ENCODE data around the gene ING3. TPM values are rescaled to one million over a fixed set of nuclear protein-coding genes. Genes with fewer than 3 reads are reported as not detected.

The ING3 gene
- total and polyA plus RNA-seq, 2 of the 8 experiments (the other 6 are each of a cell fraction or from before 2014, with no cell fraction given), result 6.0 to 17.7 TPM

DNA sequence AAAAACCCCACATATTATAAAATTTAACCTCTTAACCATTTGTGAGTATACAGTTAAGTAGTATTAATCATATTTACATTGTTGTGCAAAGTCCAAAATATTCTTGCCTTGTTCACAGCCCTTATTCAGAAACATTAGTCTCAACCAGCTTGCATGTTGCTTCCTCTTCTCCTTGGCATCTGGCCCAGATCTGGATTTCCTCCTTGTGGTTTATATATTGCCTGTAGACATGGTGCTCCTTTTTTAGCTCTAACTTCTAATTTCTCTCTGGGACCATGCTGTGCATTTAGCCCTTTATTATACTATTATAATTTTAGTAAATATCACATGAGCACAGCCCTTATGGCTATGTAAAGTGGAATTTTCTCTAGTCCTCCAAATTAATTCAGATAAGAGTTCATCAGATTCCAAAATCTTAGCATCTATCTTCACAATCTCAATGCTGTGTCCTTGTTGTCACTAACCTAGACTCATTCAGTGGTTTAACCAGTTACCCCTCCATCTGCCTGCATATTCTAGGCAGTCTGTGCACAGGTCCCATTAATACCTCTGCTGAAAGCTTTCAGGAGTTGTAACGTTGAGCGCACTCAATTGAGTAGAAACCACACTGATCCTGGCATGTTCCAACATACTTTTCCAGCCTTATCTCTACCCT lies 45.9 kb downstream of the ING3 start:
- Histone ChIP-seq H3K79me2 (ENCODE audit: control insufficient read depth in 1 of 2, insufficient read depth in 2 of 2, low read length in 2 of 2) (no peaks in the 10 kb centered on the region), H2BK15ac (ENCODE audit: low read length) (no peak overlapping the region), H2BK20ac (ENCODE audit: low read length) (no peak overlapping the region), H4K91ac (replicated peaks; ENCODE audit: insufficient read length, low read length) (no peak overlapping the region), H2BK5ac (ENCODE audit: low read depth, low read length) (no peak overlapping the region), H4K8ac (ENCODE audit: extremely low read depth, insufficient read depth, low read length) (no peak overlapping the region), H3K4ac (replicated peaks; ENCODE audit: insufficient read length, low read depth, low read length) (no peak overlapping the region), H3K18ac (ENCODE audit: extremely low read depth, low read length) (no peak overlapping the region), H2AK5ac (ENCODE audit: low read depth, low read length) (no peak overlapping the region), H3K14ac (ENCODE audit: insufficient read length) (no peak overlapping the region), H3K27ac (ENCODE audit: low read depth, low read length) (no peak overlapping the region), H3K36me3 (ENCODE audit: control insufficient read depth in 2 of 4, insufficient read depth in 4 of 4, low read length in 3 of 4) (no peaks in the 10 kb centered on the region), H3K79me1 (ENCODE audit: low read depth, low read length) (no peaks in the 10 kb centered on the region), H2BK120ac (replicated peaks; ENCODE audit: low read depth, low read length) (no peak overlapping the region), H3K4me3 (ENCODE audit: extremely low read depth in 1 of 4, insufficient read depth in 2 of 4, low read depth in 3 of 4, low read length in 4 of 4) (no peak overlapping the region), H3K23ac (ENCODE audit: insufficient read length) (no peak overlapping the region), H3K4me1 (replicated peaks in 1 of 4; ENCODE audit: control insufficient read depth in 3 of 4, insufficient read depth in 4 of 4, low read length in 3 of 4) (no peaks in the 10 kb centered on the region), H4K20me1 (replicated peaks in 1 of 2; ENCODE audit: control insufficient read depth in 1 of 2, insufficient read depth in 2 of 2, low read length in 2 of 2) (no peaks in the 10 kb centered on the region), H3K4me2 (ENCODE audit: insufficient read depth in 1 of 2, low read depth in 2 of 2, low read length in 2 of 2) (no peak overlapping the region), H3K9ac (replicated peaks in 1 of 4; ENCODE audit: extremely low read depth in 1 of 4, low read depth in 3 of 4, low read length in 3 of 4) (no peak overlapping the region), H2AFZ (ENCODE audit: low read length) (no peak overlapping the region), H3K27me3 (replicated peaks in 1 of 4; ENCODE audit: control insufficient read depth in 3 of 4, extremely low read depth in 1 of 4, insufficient read depth in 3 of 4, low read length in 3 of 4) (no peaks in the 10 kb centered on the region), H2BK12ac (ENCODE audit: low read depth, low read length) (no peak overlapping the region), H3K23me2 (ENCODE audit: low read depth, low read length) (no peaks in the 10 kb centered on the region), H3K56ac (replicated peaks; ENCODE audit: insufficient read length, low read depth, low read length) (no peak overlapping the region), H3K9me3 (ENCODE audit: insufficient read depth in 2 of 2, low read depth in 1 of 2, low read length in 1 of 2) (no peaks in the 10 kb centered on the region), H4K5ac (ENCODE audit: insufficient read length, low read depth, low read length) (no peak overlapping the region)
- POLR2A ChIA-PET (ENCODE audit: partially characterized antibody), result no interaction called here
- WGBS, 2 experiments (ENCODE audit: extremely low coverage in 1 of 2, insufficient coverage in 1 of 2, insufficient read length in 1 of 2, insufficient replicate concordance in 2 of 2, low coverage in 1 of 2, low lambda C conversion rate in 2 of 2, missing lambda C conversion rate in 1 of 2), result 93% methylated on average over 2 of the region's 2 CpGs; no CpG with 5 or more reads in 1 of the 2 experiments
- no peak for TF ChIP-seq CBX8 (IDR thresholded peaks at IDR 0.05; ENCODE audit: borderline replicate concordance, low read depth, low read length)
- no peak for TF ChIP-seq TEAD4 (IDR thresholded peaks at IDR 0.05; ENCODE audit: low read depth, low read length)
- TF ChIP-seq CHD2 (IDR thresholded peaks at IDR 0.05; ENCODE audit: low read length), result no peak
- TF ChIP-seq CHD1 (IDR thresholded peaks at IDR 0.05; ENCODE audit: low read depth, low read length), result no peak
- no peak for TF ChIP-seq SIN3A (conservative IDR thresholded peaks at IDR 0.05 in 1 of 2, IDR thresholded peaks at IDR 0.05 in 1 of 2; ENCODE audit: low read depth in 1 of 2, low read length in 2 of 2)
- TF ChIP-seq, protein P1, sequence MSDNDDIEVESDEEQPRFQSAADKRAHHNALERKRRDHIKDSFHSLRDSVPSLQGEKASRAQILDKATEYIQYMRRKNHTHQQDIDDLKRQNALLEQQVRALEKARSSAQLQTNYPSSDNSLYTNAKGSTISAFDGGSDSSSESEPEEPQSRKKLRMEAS (IDR thresholded peaks at IDR 0.05), result no peak
- no peak for TF ChIP-seq KDM4A (IDR thresholded peaks at IDR 0.05; ENCODE audit: low read depth, low read length, severe bottlenecking)
- CTCF ChIA-PET (ENCODE audit: partially characterized antibody), result interaction anchor here (0.7 to 2.3 kb wide), 2 partner anchors 8 to 10 kb away, joined by 4 to 9 read pairs; partner anchors contain the start of gene CPED1
- DNase-seq (ENCODE audit: low read depth in 1 of 2, low spot score in 2 of 2) (no peak), FAIRE-seq (no peak)
